ENCODE measurements around the gene CNOT4. TPM values are rescaled to one million over a fixed set of nuclear protein-coding genes. Genes with fewer than 3 reads are reported as not detected.
"Not testable (repeated sequence)": the region's sequence is repeated elsewhere in the genome, so short reads cannot be mapped to it uniquely, and the experiment has no call there.

Gene CNOT4
- total RNA-seq, 3 donors from 2014 or later (not counting 1 experiment from before 2014, with no cell fraction given), result 40.6 to 47.1 (median 40.7) TPM

DNA sequence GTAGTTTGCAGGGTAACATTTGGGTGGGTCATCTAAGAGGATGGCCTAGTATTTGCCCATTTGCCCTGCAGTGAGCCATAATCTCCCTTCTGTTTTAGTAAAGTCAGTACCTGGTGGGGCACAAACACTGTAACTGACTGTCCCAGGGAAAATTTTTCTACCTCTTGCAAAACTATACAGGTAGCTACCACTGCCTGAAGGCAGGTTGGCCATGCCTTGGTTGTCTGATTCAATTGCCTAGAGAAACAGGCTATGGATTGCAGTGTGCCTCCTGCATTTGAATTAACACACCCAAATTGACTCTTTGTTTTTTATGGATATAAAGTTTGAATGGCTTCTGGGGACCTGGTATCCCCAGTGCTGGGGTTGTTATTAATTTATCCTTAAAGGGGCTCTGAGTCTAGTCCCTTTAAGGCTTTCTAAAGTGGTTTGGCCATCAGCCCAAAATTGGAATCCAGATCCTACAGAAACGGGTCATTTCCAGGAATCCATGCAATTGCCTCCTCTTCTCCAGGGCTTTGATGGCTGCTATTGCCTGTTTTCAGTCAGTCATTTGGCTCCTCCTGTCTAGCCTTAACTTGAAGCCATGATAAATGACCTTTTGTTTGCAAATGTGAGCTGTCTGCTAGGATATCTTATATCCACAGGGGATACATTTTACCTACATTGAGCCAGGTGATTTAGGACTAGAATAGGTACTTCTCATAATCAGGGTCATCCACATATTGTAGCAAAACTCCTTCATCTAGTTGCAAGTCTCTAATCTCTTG is 187.1 kb downstream of the CNOT4 start:
- ATAC-seq (no peak), DNase-seq (no peak)
- TF ChIP-seq, protein P1, sequence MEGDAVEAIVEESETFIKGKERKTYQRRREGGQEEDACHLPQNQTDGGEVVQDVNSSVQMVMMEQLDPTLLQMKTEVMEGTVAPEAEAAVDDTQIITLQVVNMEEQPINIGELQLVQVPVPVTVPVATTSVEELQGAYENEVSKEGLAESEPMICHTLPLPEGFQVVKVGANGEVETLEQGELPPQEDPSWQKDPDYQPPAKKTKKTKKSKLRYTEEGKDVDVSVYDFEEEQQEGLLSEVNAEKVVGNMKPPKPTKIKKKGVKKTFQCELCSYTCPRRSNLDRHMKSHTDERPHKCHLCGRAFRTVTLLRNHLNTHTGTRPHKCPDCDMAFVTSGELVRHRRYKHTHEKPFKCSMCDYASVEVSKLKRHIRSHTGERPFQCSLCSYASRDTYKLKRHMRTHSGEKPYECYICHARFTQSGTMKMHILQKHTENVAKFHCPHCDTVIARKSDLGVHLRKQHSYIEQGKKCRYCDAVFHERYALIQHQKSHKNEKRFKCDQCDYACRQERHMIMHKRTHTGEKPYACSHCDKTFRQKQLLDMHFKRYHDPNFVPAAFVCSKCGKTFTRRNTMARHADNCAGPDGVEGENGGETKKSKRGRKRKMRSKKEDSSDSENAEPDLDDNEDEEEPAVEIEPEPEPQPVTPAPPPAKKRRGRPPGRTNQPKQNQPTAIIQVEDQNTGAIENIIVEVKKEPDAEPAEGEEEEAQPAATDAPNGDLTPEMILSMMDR (IDR thresholded peaks at IDR 0.05), result no peak
- H3K9me3 ChIP-seq (ENCODE audit: control insufficient read depth, insufficient read depth, low read length), result no peaks in the 10 kb centered on the region
- no peak overlapping the region for H3K4me3 ChIP-seq (ENCODE audit: low read length)
- Mint-ChIP-seq H3K36me3 (peaks cover 7% of the 10 kb centered on the region), H3K4me1 (no peaks in the 10 kb centered on the region), H3K4me3 (no peak overlapping the region), H3K27me3 (ENCODE audit: low read depth in 2 of 2) (no peaks in the 10 kb centered on the region), H3K9me3 (peaks cover 0 to 2% of the 10 kb centered on the region in 2 donors), H3K27ac (no peak overlapping the region)
- H3K36me3 ChIP-seq (ENCODE audit: control insufficient read depth, insufficient read depth, low read length), result no peaks in the 10 kb centered on the region
- H3K27ac ChIP-seq (ENCODE audit: low read length), result no peak overlapping the region
- 85% methylated on average over 1 of the region's 1 CpG for whole genome bisulfite sequencing (ENCODE audit: insufficient coverage)
- no peaks in the 10 kb centered on the region for H3K4me1 ChIP-seq (ENCODE audit: control insufficient read depth, insufficient read depth, low read length)
- H3K27me3 ChIP-seq (ENCODE audit: control insufficient read depth, insufficient read depth, low read length), result no peaks in the 10 kb centered on the region
- intact Hi-C loops (cut with micrococcal nuclease), result no loop called here

DNA sequence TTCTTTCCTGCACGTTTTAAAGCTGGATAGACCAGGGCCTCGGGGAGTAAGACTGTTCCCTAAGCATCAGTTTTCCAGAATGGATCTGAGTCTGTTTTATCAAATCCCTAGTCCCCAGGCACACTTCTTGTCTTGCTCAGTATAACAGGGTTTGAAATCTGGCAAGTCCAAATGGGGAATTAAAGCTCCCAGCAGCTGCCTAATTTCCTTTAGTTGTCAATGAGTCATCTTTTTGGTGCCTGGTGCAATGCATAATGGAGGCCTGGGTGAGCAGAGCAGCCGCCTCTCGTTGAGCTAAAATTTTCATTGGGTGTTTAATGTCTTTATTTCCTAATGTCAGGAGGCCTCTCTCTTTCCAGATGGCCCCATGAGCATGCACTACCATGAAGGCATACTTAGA is 188.3 kb downstream of the CNOT4 start:
- Mint-ChIP-seq H3K27me3 (ENCODE audit: low read depth in 2 of 2) (no peaks in the 10 kb centered on the region), H3K4me1 (no peaks in the 10 kb centered on the region), H3K27ac (no peak overlapping the region), H3K4me3 (no peak overlapping the region), H3K9me3 (peaks cover 0 to 2% of the 10 kb centered on the region in 2 donors), H3K36me3 (peaks cover 7% of the 10 kb centered on the region)
- Histone ChIP-seq H3K27ac (ENCODE audit: low read length) (no peak overlapping the region), H3K4me3 (ENCODE audit: low read length) (no peak overlapping the region), H3K9me3 (ENCODE audit: control insufficient read depth, insufficient read depth, low read length) (no peaks in the 10 kb centered on the region), H3K27me3 (ENCODE audit: control insufficient read depth, insufficient read depth, low read length) (no peaks in the 10 kb centered on the region), H3K36me3 (ENCODE audit: control insufficient read depth, insufficient read depth, low read length) (no peaks in the 10 kb centered on the region), H3K4me1 (ENCODE audit: control insufficient read depth, insufficient read depth, low read length) (no peaks in the 10 kb centered on the region)
- no peak for ATAC-seq
- WGBS (ENCODE audit: insufficient coverage), result 79% methylated on average over 4 of the region's 4 CpGs
- TF ChIP-seq, protein P1 (IDR thresholded peaks at IDR 0.05), result no peak
- intact Hi-C loops (cut with micrococcal nuclease), result no loop called here
- DNase-seq, result no peak

DNA sequence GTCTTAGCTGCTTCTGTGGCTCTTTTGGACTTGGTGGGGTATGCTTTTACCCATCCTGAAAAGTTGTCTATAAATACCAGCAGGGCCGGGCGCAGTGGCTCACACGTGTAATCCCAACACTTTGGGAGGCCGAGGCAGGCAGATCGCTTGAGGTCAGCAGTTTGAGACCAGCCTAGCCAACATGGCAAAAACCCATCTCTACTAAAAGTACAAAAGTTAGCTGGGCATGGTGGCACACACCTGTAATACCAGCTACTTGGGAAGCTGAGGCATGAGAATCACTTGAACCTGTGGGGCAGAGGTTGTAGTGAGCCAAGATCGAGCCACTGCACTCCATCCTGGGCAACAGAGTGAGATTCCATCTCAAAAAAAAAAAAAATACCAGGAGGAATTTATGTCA is 188.9 kb downstream of the CNOT4 start:
- H3K9me3 ChIP-seq (ENCODE audit: control insufficient read depth, insufficient read depth, low read length); H3K4me1 Mint-ChIP-seq; H3K27ac ChIP-seq (ENCODE audit: low read length); H3K27ac Mint-ChIP-seq; H3K4me3 Mint-ChIP-seq; intact Hi-C loops (cut with micrococcal nuclease); H3K36me3 ChIP-seq (ENCODE audit: control insufficient read depth, insufficient read depth, low read length); H3K36me3 Mint-ChIP-seq; H3K4me3 ChIP-seq (ENCODE audit: low read length); H3K4me1 ChIP-seq (ENCODE audit: control insufficient read depth, insufficient read depth, low read length); H3K27me3 Mint-ChIP-seq (ENCODE audit: low read depth in 2 of 2); H3K27me3 ChIP-seq (ENCODE audit: control insufficient read depth, insufficient read depth, low read length); DNase-seq; H3K9me3 Mint-ChIP-seq; ATAC-seq: not testable (repeated sequence)
- 88% methylated on average over 6 of the region's 6 CpGs for WGBS (ENCODE audit: insufficient coverage)

DNA sequence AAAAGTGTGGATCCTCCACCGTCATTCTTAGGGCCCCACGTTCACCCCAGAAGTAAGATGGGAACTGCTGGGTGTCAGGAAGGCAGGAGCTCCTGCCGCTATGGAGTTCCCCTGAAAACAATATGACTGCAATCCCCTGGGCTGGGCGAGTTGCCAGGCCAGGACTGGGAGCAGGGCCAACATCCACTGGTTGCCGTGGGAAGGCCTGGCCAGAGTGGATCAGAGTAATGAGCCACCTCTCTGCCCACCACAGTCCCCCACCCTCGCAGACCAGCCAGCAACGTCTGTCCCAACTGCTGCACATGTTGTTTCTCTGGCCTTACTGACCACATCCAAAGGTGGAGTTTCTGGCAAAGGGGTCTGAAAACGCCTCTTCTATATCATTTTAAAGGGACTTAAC is 189.6 kb downstream of the CNOT4 start:
- DNase-seq (no peak), ATAC-seq (no peak)
- intact Hi-C loops (cut with micrococcal nuclease), result no loop called here
- no peaks in the 10 kb centered on the region for H3K4me1 ChIP-seq (ENCODE audit: control insufficient read depth, insufficient read depth, low read length)
- TF ChIP-seq, protein P1 (IDR thresholded peaks at IDR 0.05), result no peak
- Mint-ChIP-seq H3K4me3 (no peak overlapping the region), H3K27me3 (ENCODE audit: low read depth in 2 of 2) (no peaks in the 10 kb centered on the region), H3K36me3 (peaks cover 7% of the 10 kb centered on the region), H3K9me3 (peaks cover 0 to 2% of the 10 kb centered on the region in 2 donors), H3K27ac (no peak overlapping the region), H3K4me1 (no peaks in the 10 kb centered on the region)
- no peaks in the 10 kb centered on the region for H3K9me3 ChIP-seq (ENCODE audit: control insufficient read depth, insufficient read depth, low read length)
- H3K36me3 ChIP-seq (ENCODE audit: control insufficient read depth, insufficient read depth, low read length), result no peaks in the 10 kb centered on the region
- no peak overlapping the region for H3K4me3 ChIP-seq (ENCODE audit: low read length)
- H3K27me3 ChIP-seq (ENCODE audit: control insufficient read depth, insufficient read depth, low read length), result no peaks in the 10 kb centered on the region
- no peak overlapping the region for H3K27ac ChIP-seq (ENCODE audit: low read length)
- WGBS (ENCODE audit: insufficient coverage), result 22% methylated on average over 8 of the region's 8 CpGs
